ENCODE data around the gene ZC2HC1B.
"Not testable (repeated sequence)": the region's sequence is repeated elsewhere in the genome, so short reads cannot be mapped to it uniquely, and the experiment has no call there.

Gene ZC2HC1B

GRCh38 chr6:143871202-143871730 is 7.0 kb downstream of the ZC2HC1B start:
- not testable (repeated sequence) for DNase-seq

- DNase-seq: peak in 1 of 2 donors; percentile 48
Observed at GRCh38 chr6:143872201-143872600, 7.9 kb downstream of the ZC2HC1B start.

- not testable (repeated sequence) for DNase-seq
Observed at GRCh38 chr6:143873600-143873999, 9.3 kb downstream of the ZC2HC1B start.

GRCh38 chr6:143874503-143874902 is 10.2 kb downstream of the ZC2HC1B start:
- not testable (repeated sequence) for DNase-seq

GRCh38 chr6:143877584-143878271 is 13.5 kb downstream of the ZC2HC1B start:
- no peak for DNase-seq

- no peak for DNase-seq
Observed at GRCh38 chr6:143878272-143878760, 14.0 kb downstream of the ZC2HC1B start.

GRCh38 chr6:143880412-143880811 is 16.1 kb downstream of the ZC2HC1B start:
- DNase-seq: no peak

GRCh38 chr6:143882401-143882930 is 18.2 kb downstream of the ZC2HC1B start:
- DNase-seq: peak in 1 of 2 donors; percentile 39

- DNase-seq: no peak
Observed at GRCh38 chr6:143884216-143884900, 20.1 kb downstream of the ZC2HC1B start.

- no peak for DNase-seq
Observed at GRCh38 chr6:143885116-143885515, 20.8 kb downstream of the ZC2HC1B start.

- DNase-seq: no peak
Observed at GRCh38 chr6:143894655-143895054, 30.4 kb downstream of the ZC2HC1B start.

- DNase-seq: peak in 1 of 2 donors; percentile 8
Observed at GRCh38 chr6:143896126-143896860, 32.0 kb downstream of the ZC2HC1B start.

- DNase-seq: no peak
Observed at GRCh38 chr6:143900358-143900757, 36.1 kb downstream of the ZC2HC1B start.

- DNase-seq: peak in 1 of 2 donors; percentile 46
Observed at GRCh38 chr6:143901885-143902750, 37.8 kb downstream of the ZC2HC1B start.

GRCh38 chr6:143902827-143903226 is 38.6 kb downstream of the ZC2HC1B start:
- no peak for DNase-seq

GRCh38 chr6:143911028-143911427 is 46.8 kb downstream of the ZC2HC1B start:
- no peak for DNase-seq

- DNase-seq: no peak
Observed at GRCh38 chr6:143912671-143913070, 48.4 kb downstream of the ZC2HC1B start.

GRCh38 chr6:143917026-143917425 is 52.8 kb downstream of the ZC2HC1B start:
- not testable (repeated sequence) for DNase-seq

GRCh38 chr6:143928853-143929252 is 64.6 kb downstream of the ZC2HC1B start:
- DNase-seq: no peak

- no peak for DNase-seq
Observed at GRCh38 chr6:143929975-143930374, 65.7 kb downstream of the ZC2HC1B start.

GRCh38 chr6:143934331-143934730 is 70.1 kb downstream of the ZC2HC1B start:
- DNase-seq: no peak

- no peak for DNase-seq
Observed at GRCh38 chr6:143934867-143935266, 70.6 kb downstream of the ZC2HC1B start.
